NCI-H2171 treated with DMSO at 0.1 percent for 48 hours (cell line): ENCODE results near the gene SWSAP1.
"Not testable (repeated sequence)": the region's sequence is repeated elsewhere in the genome, so short reads cannot be mapped to it uniquely, and the experiment has no call there.

Experiments
- DNase-seq: peaks from one replicate; lab custom pipeline; 2025; lab: John Stamatoyannopoulos, UW

Gene SWSAP1, protein sequence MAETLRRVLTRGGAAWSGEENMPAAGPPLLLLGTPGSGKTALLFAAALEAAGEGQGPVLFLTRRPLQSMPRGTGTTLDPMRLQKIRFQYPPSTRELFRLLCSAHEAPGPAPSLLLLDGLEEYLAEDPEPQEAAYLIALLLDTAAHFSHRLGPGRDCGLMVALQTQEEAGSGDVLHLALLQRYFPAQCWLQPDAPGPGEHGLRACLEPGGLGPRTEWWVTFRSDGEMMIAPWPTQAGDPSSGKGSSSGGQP

GRCh38 chr19:11374433-11375142, at the start of gene SWSAP1:
Gene SWSAP1, plus strand, starts transcription at chr19:11374666. Its CDS starts 15 bp downstream, at chr19:11374681.
- DNase-seq = peak; percentile 100

DNA sequence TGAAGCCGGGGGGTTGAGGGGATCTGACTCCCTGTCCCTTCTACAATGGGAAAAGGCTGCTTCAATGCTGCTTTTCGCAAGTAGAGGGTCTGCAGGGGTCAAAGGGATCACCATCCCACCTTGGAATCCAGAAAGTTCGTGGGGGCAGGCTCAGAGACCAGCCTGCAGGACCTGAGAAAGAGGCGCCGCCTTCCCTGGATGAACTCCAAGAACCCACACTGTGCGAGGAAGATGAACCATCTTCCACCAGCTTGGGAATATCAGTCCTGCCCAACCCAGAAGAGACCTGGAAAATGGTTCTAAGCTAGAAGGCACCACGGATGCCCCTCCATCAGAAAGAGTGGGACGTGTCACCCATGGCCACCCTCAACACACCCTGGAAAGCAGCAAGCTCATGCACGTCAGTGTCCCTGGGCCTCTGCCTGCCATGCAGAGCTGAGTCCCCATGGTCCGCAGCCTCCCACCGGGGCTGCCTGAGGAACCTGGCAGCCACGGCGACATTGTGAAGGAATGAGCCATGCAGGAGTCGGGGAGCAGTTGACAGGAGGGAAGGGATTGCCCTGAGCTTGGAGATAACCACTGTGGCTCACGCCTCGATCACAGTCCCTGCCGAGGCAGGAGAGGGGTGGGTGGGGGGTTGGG, 49.6 kb upstream of the SWSAP1 start:
- no peak for DNase-seq

- DNase-seq = no peak
Measured at GRCh38 chr19:11325544-11325943, 48.9 kb upstream of the SWSAP1 start.

DNA sequence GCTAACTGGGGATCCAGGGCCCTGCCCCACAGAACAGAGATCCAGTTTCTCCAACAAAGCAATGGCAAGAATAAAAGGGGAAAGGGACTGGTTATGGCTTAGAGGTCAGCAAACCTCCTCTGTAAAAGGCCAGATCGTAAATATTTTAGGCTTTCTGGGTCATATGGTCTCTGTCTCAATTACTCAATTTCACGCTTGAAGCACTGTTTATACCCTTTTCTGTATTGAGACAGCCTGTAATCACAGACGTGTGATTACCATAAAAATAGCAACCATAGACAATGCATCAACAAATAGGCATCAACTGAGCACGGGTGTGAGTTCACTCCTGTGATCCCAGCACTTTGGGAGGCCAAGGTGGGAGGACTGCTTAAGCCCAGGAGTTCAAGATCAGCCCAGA, 44.3 kb upstream of the SWSAP1 start:
- DNase-seq = no peak

DNA sequence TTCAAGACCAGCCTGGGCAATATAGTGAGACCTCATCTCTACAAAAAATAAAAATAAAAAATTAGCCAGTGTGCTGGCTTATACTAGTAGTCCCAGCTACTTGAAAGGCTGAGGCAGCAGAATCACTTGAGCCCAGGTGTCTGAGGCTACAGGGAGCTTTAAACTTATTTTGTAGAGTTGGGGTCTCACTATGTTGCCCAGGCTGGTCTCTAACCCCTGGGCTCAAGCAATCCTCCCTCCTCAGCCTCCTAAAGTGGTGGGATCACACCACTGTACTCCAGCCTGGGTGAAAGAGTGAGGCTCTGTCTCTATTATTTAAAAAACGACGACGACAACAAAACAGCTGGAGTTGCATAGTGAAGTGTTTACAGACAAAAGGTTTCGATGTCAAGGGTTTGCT, 43.0 kb upstream of the SWSAP1 start:
- no peak for DNase-seq

DNA sequence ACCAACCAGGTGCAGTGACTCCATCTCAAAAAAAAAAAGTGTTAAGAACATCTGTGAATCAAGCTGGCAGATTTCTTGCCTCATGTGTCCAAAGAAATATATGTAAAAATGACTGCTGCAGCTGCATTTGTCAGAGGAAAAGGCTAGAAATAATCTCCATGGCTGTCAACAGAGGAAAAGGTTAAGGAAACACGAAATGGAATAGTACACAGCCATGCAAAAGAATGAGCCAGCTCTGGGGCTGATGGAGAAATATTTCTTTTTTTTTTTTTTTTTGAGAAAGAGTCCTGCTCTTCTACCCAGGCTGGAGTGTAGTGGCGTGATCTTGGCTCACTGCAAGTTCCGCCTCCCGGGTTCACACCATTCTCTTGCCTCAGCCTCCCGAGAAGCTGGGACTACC, 41.6 kb upstream of the SWSAP1 start:
- DNase-seq = peak; percentile 73

DNA sequence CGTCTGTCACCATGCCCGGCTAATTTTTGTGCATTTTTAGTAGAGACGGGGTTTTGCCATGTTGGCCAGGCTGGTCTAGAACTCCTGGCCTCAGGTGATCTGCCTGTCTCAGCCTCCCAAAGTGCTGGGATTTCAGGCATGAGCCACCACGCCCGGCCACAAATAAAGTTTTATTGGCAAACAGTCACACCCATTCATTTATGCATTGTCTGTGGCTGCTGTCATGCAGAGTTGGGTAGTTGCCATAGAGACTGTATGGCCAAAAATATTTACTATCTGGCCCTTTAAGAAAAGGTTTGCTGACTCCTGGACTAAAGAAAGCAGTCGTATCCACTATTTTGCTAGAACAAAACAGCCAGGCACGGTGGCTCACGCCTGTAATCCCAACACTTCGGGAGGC, 40.6 kb upstream of the SWSAP1 start:
- not testable (repeated sequence) for DNase-seq

- DNase-seq = no peak
Measured at GRCh38 chr19:11335449-11336146, 38.9 kb upstream of the SWSAP1 start.

- no peak for DNase-seq
Measured at GRCh38 chr19:11337080-11337479, 37.4 kb upstream of the SWSAP1 start.

GRCh38 chr19:11338121-11338520, 36.3 kb upstream of the SWSAP1 start:
- no peak for DNase-seq

- DNase-seq = peak; percentile 47
Measured at GRCh38 chr19:11338569-11339253, 35.8 kb upstream of the SWSAP1 start.

GRCh38 chr19:11339254-11340098, 35.0 kb upstream of the SWSAP1 start, which contains the start of gene RAB3D:
Gene RAB3D, minus strand, starts transcription at chr19:11339657. Its CDS starts 2,258 bp downstream, at chr19:11337399.
- peak; percentile 89 for DNase-seq

DNA sequence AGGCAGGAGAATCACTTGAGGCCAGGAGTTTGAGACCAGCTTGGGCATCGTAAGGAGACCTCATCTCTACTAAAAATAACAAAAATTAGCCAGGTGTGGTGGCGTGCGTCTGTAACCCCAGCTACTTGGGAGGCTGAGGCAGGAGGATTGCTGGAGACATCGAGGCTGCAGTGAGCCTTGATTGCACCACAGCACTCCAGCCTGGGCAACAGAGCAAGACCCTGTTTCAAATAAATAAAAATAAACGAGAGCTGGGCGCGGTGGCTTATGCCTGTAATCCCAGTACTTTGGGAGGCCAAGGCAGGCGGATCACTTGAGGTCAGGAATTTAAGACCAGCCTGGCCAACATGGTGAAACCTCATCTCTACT, 34.4 kb upstream of the SWSAP1 start:
- DNase-seq = not testable (repeated sequence)

GRCh38 chr19:11342429-11342828, 32.0 kb upstream of the SWSAP1 start:
- no peak for DNase-seq

DNA sequence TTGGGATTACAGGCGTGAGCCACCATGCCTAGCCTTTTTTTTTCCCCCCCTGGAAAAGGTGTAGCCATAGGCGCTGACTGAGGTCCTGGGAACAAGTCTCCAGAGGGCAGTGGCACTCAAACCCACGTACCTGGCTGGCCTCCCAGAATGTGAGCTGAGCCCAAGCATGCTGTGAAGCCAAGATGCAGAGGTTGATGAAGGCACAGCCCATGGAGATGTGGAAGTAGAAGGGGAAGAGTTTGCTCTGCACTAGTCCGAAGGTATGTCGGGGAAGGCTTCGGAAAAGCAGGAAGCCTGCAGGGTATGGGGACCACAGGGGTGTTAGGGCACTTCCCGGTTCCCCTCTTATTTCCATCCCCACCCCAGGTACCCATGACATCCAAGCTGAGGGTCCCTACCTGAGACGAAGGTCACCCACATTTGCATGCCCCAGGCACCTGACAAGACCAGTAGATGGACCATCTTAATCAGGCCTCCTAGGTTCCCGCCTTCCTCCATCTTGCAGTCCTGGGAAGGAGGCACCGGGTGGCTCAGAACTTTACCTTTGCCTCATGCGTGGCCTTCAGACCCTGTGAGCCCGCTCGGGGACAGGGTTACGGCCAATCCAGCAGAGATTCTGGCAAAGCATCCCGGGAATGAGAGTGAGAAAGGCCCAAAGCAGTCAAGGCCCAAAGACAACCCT, 29.2 kb upstream of the SWSAP1 start:
- no peak for DNase-seq

DNA sequence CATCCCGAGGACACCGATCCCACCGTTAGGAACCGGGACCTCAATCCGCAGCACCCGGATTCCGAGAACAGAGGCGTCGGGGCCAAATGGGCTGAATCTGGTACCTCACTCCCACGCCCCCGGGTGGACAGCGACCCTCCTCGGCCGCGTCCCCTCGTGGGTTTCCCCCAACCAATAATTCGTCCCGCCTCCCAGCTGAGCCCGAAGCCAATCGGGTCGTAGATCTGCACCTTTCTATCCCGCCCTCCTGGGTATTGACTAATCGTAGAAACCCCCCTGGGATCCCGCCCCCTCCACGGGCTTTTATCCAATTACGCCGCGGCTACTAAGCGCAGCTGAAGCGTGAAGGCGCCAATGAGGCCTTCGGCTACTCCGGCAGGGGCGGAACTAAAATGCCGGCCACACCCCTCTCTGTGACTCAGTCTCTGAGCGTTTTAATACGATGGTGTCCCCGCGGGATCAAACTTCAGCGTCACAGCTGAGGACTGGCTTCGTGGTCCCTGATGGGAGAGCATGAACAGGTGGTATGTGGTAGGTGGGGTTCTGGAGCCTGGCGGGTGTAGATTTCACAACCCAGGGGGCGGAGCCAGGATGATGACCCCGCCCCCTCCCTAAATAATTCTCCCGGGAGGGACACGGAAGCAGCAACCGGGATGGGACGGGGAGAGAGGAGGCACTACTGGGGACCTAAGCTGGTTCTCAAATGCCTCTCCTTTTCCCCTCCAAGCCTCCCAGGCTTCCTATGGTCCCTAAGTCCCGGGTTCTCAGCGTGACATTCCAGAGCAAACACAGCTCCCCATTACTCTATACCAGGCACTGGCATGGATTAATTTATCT, 28.1 kb upstream of the SWSAP1 start, which contains the start of the genes CCDC159 and TMEM205:
Gene CCDC159 (plus strand): TSS at position 416 of the 837 bp plus-strand sequence. CDS start 88 bp downstream, at position 504.
Gene TMEM205 (minus strand): TSS at position 165 of the 837 bp plus-strand sequence. CDS start 649 bp downstream, outside the sequence.
- DNase-seq = peak; percentile 99

- DNase-seq = peak; percentile 68
Measured at GRCh38 chr19:11347546-11348039, 26.9 kb upstream of the SWSAP1 start.

- DNase-seq = no peak
Measured at GRCh38 chr19:11349171-11349570, 25.3 kb upstream of the SWSAP1 start.

GRCh38 chr19:11354102-11354501, 20.4 kb upstream of the SWSAP1 start:
- not testable (repeated sequence) for DNase-seq
